OCI-LY3 (cell line): Measurements from ENCODE around the gene IMMP2L.

Source experiments
- CTCF ChIP-seq: fragments of 200-600, 300-600 bp; sonication (generic); IDR thresholded peaks from 2 replicates; pipeline ENCODE4 v1.5.1; 2014; ENCODE audit warnings: antibody characterized with exemption, low read length, low read depth
- EZH2phosphoT487 ChIP-seq: fragments of 200-600 bp; shearing (Covaris generic); IDR thresholded peaks from 2 replicates; pipeline ENCODE4 v1.6.1; 2018; ENCODE audit warnings: antibody characterized with exemption, mixed run types, low read depth

GRCh38 chr7:111513566-111513965 is 48.7 kb downstream of the IMMP2L start:
- TF ChIP-seq CTCF (no peak), EZH2phosphoT487 (no peak)
